ENCODE measurements around the gene TAAR2.
"Not testable (repeated sequence)": the region's sequence is repeated elsewhere in the genome, so short reads cannot be mapped to it uniquely, and the experiment has no call there.

TAAR2 gene, protein sequence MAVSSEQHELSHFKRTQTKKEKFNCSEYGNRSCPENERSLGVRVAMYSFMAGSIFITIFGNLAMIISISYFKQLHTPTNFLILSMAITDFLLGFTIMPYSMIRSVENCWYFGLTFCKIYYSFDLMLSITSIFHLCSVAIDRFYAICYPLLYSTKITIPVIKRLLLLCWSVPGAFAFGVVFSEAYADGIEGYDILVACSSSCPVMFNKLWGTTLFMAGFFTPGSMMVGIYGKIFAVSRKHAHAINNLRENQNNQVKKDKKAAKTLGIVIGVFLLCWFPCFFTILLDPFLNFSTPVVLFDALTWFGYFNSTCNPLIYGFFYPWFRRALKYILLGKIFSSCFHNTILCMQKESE

GRCh38 chr6:132624175-132624574, at the start of gene TAAR2:
Gene TAAR2 (minus strand): TSS chr6:132624275. CDS start chr6:132624275, 0 bp downstream.
- in situ Hi-C loops (cut with MboI; ENCODE audit: low sequenced_read_pairs), result no loop called here

GRCh38 chr6:132673376-132674094, 49.5 kb upstream of the TAAR2 start:
- in situ Hi-C loops (cut with MboI; ENCODE audit: low sequenced_read_pairs), result no loop called here

DNA sequence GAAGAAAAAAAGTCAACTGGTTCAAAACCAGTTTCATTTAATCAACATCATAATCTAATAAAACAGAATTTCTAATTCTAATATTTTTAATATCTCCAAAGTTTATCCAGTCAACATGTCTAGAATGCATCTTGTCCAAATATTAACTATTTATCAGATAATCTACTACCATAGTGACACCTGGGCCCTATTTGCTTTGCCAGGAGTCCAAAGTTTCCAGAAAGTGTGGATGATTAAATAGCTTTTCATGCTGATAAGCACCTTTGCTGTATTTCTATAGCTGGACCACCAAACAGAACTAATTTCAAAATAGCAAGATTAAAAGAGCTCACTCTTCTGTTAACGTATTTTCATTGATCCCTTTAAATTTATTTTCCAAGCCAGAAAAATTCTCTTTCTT, 47.2 kb upstream of the TAAR2 start:
- in situ Hi-C loops (cut with MboI; ENCODE audit: low sequenced_read_pairs), result no loop called here

DNA sequence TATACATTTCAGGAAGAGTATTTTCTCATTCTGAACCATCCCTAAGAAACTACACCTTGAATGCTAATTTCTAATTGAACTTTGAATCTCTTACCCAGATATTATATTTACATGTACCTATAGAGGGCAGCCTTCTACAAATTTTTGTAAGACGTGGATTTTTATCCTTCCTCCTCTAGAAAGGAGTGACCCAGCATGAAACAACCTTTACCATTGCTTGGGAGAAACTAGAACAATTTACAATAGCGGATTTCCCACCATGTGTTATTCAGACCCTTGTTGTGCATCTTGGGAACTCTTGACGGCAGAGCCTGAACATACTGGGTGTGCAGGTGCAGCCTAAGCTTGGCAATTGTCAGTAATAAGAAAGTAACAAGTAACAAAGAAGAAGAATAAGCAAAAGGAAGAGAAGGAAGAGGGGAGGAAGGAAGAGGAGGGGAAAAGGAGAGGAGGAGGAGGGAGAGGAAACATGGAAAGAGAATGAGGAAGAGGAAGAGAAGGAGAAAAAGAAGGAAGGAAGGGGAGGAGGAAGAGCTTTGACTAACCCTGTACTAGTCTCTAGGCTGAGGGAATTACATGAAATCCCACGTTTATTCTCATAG, 45.7 kb upstream of the TAAR2 start:
- in situ Hi-C loops (cut with MboI; ENCODE audit: low sequenced_read_pairs), result no loop called here

DNA sequence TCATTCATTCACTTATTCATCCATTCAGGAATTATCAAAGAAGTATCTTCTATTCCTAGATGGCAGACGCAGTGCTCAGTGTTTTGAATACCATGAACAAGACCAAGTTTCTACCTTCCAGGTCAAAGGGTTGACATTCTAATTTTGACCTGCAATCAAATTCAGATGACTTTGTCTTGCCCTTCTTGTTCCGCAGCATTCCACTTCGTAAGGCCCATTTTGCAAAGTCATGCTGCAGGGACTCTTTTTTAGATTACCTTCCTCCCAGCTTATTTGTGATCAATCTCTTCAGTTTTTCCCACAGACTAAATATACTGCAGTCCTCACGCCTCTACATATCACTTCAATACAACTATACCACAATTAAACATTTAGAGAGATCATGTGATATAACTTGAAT, 42.0 kb upstream of the TAAR2 start:
- in situ Hi-C loops (cut with MboI; ENCODE audit: low sequenced_read_pairs), result no loop called here

- in situ Hi-C loops (cut with MboI; ENCODE audit: low sequenced_read_pairs), result no loop called here
These were observed 40.4 kb upstream of the TAAR2 start for GRCh38 chr6:132664309-132665034.

- in situ Hi-C loops (cut with MboI; ENCODE audit: low sequenced_read_pairs), result no loop called here
These were observed 39.6 kb upstream of the TAAR2 start for GRCh38 chr6:132663661-132664060.

GRCh38 chr6:132661906-132662305, 37.8 kb upstream of the TAAR2 start:
- in situ Hi-C loops (cut with MboI; ENCODE audit: low sequenced_read_pairs), result no loop called here

DNA sequence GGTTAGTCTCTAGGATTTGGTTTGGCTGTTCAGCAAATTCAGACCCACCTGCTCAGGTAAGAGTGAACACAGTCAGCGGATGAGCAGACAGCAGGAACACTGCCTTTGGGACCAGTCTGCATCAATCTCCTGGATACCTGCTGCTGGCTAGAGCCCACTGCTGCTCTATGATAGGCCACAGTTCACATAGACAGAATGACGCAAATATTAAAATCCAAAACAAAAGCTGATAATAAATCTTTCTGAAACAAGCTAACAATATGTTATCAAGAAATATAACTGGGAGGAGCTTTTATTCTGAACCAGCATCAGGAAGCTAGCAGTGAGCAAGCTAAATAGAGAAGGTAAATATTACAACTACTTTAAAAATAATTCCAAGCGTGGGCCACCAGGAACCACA, 35.0 kb upstream of the TAAR2 start, which contains the start of gene TAAR1:
Gene TAAR1, minus strand, starts transcription at position 101 of the 400 bp plus-strand sequence. CDS start 13,179 bp downstream, outside the sequence.
- in situ Hi-C loops (cut with MboI; ENCODE audit: low sequenced_read_pairs), result no loop called here

DNA sequence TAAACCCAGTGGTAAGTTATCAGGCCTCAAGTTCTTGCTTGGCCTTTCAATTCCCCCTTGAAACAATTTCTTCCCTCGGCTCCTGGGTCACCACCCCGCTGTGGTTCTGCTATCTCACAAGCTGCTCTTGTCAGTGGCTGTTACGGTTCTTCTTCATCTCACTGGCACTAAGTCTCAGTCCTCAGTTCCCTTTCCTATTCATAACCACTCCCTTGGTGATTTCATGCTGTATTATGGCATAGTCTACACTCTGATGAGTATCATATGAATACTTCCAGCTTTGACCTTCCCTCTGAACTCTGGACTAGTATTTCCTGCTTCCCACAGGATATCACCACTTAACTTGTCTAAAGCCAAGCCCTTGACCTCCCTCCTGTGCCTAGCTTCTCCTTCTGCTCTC, 27.0 kb upstream of the TAAR2 start:
- in situ Hi-C loops (cut with MboI; ENCODE audit: low sequenced_read_pairs), result no loop called here

GRCh38 chr6:132650429-132650828, 26.4 kb upstream of the TAAR2 start:
- in situ Hi-C loops (cut with MboI; ENCODE audit: low sequenced_read_pairs), result no loop called here

DNA sequence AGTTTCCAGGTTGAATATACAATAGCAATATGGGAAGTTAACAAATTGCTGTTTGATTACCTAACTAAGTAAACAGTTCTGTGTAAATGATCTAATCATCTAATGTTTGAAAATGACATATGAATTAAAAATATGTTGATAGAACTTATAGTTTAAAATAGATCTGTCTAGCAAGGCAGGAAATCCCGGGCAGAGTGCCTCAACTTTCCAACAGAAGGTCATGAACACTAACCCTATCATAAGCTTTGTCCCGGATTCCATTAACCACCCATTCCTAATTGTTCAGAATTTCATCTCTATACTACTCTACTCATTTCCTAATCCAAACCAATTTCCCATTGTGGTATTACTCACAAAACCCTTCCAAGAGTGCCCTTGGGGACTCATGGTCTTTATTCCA, 24.8 kb upstream of the TAAR2 start:
- in situ Hi-C loops (cut with MboI; ENCODE audit: low sequenced_read_pairs), result no loop called here

DNA sequence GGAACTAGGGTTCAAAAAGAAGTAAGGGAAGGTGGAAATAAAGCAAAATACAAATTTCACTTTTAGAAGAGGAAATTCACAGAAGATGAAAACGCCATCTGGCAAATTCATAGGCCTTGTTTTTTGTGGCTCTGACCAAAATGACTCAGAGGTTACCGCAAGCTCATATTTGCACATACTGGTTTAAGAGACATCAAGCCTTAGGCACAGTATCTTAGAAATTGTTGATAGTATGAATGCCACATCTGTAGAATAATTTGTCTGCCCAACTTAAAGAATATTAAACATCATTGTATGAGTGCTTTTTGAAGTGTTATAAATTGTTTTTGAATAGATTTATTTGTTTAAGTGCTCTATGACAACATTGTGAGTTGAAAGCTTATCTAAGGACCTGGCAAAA, 24.3 kb upstream of the TAAR2 start:
- in situ Hi-C loops (cut with MboI; ENCODE audit: low sequenced_read_pairs), result no loop called here

DNA sequence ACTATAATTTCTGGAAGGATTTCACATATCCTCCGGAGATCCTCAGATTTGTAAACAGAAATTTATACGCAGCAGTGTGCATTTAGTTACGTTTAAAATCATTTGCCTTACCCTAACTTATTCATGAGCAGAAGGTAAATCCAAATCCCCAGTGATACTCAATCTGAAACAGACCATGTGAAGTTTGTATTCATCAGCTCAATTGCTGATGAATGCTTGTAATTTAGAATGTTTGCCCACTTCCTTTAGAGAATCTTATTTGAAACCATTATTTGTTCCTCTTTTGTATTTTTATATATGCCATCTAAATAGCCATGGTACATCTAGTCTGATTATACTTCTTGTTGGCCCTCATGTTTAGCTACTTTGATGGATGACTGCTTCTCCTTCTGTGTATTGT, 19.5 kb upstream of the TAAR2 start:
- in situ Hi-C loops (cut with MboI; ENCODE audit: low sequenced_read_pairs), result no loop called here

DNA sequence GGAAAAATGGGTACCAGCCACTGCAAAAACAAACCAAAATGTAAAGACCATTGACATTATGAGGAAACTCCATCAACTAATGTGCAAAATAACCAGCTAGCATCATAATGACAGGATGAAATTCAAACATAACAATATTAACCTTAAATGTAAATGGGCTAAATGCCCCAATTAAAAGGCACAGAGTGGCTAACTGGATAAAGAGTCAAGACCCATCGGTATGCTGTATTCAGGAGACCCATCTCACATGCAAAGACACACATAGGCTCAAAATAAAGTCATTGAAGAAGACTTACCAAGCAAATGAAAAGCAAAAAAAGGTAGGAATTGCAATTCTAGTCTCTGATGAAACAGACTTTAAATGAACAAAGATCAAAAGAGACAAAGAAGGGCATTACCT, 13.1 kb upstream of the TAAR2 start:
- in situ Hi-C loops (cut with MboI; ENCODE audit: low sequenced_read_pairs), result not testable (repeated sequence)

DNA sequence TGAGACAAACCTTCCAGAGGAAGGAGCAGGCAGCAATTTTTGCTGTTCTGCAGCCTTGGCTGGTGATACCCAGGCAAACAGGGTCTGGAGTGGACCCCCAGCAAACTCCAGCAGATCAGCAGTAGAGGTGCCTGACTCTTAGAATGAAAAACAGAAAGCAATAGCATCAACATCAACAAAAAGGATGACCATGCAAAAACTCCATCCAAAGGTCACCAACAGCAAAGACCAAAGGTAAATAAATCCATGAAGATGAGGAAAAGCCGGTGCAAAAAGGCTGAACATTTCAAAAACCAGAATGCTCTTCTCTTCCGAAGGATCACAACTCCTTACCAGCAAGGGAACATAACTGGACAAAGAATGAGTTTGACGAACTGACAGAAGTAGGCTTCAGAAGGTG, 11.8 kb upstream of the TAAR2 start:
- in situ Hi-C loops (cut with MboI; ENCODE audit: low sequenced_read_pairs), result not testable (repeated sequence)

- in situ Hi-C loops (cut with MboI; ENCODE audit: low sequenced_read_pairs), result not testable (repeated sequence)
These were observed 11.2 kb upstream of the TAAR2 start for GRCh38 chr6:132635288-132635687.

DNA sequence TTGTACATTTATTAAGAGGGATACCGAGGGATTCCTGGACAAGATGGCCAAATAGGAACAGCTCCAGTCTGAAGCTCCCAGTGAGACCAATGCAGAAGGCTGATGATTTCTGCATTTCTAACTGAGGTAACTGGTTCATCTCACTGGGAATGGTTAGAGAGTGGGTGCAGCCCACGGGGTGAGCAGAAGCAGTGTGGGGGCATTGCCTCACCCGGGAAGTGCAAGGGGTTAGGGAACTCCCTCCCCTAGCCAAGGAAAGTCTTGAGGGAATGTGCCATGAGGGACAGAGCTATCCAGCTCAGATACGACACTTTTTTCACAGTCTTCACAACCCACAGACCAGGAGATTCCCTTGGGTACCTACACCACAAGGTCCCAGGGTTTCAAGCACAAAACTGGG, 10.7 kb upstream of the TAAR2 start:
- in situ Hi-C loops (cut with MboI; ENCODE audit: low sequenced_read_pairs), result no loop called here

- in situ Hi-C loops (cut with MboI; ENCODE audit: low sequenced_read_pairs), result no loop called here
These were observed 9.3 kb upstream of the TAAR2 start for GRCh38 chr6:132633362-132633761.

- in situ Hi-C loops (cut with MboI; ENCODE audit: low sequenced_read_pairs), result no loop called here
These were observed 799 bp downstream of the TAAR2 start for GRCh38 chr6:132623106-132623845.

- in situ Hi-C loops (cut with MboI; ENCODE audit: low sequenced_read_pairs), result no loop called here
These were observed 7.4 kb downstream of the TAAR2 start for GRCh38 chr6:132616677-132617076.

All from HL-60/S4 treated with phorbol 12-myristate 13-acetate at 8.2 ng/mL for 4 days and 3 days (cell line).